T1000 (cell line): ENCODE measurements around the gene ADGRB3.
"Not testable (repeated sequence)": the region's sequence is repeated elsewhere in the genome, so short reads cannot be mapped to it uniquely, and the experiment has no call there.

Source experiments
- DNase-seq: peaks from one replicate; lab custom pipeline; 2025; ENCODE audit warnings: mixed read lengths; lab: John Stamatoyannopoulos, UW

ADGRB3 gene

DNA sequence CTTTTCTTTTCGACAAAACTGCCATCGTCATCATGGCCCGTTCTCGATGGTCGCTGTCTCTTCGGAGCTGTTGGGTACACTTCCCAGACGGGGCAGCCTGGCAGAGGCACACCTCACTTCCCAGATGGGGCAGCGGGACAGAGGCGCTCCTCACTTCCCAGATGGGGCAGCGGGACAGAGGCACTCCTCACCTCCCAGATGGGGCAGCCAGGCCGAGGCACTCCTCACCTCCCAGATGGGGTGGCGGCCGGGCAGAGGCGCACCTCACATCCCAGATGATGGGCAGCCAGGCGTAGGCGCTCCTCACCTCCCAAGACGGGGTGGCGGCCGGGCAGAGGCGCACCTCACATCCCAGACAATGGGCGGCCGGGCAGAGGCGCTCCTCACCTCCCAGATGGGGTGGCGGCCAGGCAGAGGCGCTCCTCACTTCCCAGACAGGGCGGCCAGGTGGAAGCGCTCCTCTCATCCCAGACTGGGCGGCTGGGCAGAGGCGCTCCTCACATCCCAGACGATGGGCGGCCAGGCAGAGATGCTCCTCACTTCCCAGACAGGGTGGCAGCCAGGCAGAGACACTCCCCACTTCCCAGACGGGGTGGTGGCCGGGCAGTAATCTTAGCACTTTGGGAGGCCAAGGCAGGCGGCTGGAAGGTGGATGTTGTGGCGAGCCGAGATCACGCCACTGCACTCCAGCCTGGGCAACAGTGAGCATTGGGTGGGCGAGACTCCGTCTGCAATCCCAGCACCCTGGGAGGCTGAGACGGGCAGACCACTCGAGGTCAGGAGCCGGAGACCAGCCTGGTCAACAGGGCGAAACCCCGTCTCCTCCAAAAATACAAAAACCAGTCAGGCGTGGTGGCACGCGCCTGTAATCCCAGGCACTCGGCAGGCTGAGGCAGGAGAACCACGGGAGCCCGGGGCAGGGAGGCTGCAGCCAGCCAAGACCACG is 486.7 kb downstream of the ADGRB3 start:
- not testable (repeated sequence) for DNase-seq

DNA sequence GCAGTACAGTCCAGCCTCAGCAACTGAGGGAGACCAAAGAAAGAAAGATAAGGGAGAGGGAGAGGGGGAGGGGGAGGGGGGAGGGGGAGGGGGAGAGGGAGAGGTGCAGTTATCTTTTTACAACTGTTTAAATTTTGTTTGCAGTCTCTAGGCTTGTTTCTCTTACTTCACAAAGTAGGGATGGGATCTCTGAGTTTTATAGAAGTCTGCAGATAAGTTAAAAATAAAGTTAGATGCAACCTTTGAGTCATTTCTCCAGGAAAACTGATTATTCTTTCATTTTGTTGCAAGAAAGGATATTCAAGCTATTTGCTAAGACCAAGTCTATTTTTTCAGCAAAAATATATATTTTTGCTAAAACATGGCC is 487.3 kb downstream of the ADGRB3 start:
- DNase-seq: no peak

DNA sequence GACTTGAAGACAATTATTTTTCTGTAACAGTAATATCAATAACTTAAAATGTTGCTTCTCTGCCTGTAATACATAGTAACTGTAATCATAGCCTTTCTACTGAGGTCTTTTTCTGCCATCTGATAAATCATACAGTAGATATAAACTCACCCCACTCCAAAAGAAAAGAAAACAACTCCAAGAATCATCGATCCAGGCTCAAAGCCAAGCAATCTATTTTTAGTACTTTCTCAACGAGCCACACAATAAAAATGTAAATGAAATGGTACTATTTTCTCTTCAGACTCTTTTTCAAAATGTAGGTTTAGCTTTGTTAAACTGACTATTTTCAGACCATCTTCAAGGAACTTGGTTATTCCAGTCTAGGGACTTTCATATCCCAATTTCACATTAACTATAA is 493.3 kb downstream of the ADGRB3 start:
- no peak for DNase-seq

DNA sequence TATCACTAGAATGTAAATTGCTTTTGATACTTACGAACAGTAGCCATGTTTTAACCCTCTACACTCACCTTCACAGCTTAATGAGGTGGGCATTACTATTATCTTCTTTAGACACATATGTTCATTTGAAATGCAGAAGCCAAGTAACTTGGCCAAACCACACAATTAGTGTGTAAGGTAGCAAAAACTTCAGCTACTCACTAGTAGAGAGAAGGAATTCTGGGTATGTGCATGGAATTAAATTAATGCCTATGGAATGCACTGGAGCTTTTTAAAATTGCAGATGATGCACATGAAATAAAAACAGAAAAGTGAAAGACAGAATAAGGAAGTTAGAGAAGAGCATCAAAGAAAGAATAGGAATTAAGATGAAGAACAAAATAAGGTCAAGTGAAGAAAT is 494.0 kb downstream of the ADGRB3 start:
- no peak for DNase-seq

DNA sequence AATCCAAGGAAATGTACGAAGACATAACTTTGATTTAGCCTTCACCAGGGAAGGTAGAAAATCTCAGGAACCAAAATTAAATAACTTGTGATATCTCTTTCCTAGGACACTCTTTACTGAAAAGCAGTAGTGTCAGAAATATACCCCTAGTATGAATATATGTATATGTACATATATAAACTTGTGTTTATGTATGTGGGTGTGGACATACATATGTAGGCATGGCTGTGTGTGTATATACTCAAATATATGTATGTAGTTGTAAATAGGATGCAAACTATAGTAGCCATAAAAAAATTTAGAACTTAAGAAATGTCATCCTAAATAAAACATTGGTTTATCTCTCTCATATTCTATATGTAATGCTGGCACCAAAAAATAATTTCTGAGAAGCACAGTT is 500.8 kb downstream of the ADGRB3 start:
- no peak for DNase-seq

DNA sequence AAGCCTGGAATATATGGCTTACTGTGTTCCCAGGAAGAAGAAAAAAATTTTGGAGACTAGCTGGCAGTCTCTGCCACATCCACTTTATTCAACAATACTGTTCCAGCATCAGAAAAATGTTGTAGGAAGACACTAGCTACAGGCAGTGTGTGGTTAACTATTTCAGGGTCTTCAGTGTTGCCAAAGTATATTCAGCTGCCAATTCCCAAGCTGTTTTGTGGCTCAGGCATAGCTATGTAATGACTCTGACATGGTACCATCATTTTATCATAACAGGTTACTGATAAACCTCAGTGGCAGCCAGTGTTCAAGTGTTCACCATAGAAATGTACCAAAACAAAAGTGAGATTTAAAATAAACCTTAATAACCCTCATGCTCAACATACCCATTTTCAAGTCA is 503.1 kb downstream of the ADGRB3 start:
- no peak for DNase-seq

DNA sequence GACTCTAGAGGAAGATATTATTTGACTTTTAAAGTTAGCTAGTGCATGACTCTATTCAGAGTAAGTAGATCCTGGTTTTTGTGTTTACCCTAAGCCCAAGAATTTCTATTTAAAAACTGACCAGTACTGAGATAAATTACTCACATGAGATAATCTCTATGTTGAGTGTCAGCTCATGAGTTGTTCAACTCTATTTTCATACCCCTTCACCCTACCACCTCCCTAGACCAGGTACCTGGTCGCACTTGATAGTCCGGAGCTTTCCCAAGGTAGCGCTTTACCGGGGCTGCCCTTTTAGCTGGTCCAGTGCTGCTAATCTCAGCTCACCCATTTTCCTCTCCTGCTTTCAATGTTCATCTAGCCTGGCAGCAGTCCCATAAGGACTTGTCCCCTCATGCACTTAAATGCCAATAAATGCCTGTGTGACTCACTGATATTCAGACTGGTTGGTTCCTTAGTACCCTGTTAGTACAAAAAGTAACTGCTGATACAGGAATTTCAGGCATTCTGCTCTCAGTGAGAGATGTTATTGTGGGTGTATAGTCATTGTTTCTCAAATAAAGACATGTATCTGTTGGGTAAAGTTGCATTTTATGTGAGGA is 503.9 kb downstream of the ADGRB3 start:
- DNase-seq: peak; percentile 7

DNA sequence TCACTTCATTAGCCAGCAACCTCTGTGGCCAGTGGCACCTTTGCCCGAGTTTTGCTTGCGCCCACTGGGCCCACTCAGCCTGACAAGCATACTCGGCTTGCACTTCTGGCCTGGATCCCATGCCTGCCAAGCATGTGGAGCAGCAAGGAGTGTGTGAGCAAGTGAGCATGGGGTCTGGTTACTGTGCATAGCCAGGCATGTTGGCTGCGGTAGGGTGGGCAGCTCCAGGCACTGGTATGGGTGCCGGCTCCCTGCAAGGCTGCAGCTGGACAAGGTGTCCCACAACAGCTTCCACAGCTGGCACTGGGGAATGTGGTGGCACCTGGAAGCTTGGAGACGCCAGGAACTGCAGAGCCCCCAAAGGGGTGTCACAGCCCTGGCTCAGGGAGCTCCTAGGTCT is 510.0 kb downstream of the ADGRB3 start:
- no peak for DNase-seq

DNA sequence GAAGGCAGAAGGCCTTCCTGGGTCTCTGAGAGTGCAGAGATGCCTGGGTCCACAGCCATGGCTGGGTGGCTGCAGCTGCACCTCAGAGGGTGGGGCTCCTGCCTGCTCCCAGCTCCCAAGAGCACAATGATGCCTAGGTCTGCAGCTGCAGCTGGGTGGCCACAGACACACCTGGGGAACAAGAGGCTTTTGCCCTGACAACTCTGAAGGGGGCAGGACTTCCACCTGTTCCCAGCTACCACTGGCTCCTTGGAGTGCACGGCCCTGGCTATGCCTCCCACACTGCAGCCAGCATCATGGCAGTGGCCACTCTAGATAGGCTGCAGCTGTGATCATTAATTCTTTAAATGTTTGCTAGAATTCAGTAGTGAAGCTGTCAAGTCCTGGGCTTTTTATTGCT is 511.3 kb downstream of the ADGRB3 start:
- no peak for DNase-seq

DNA sequence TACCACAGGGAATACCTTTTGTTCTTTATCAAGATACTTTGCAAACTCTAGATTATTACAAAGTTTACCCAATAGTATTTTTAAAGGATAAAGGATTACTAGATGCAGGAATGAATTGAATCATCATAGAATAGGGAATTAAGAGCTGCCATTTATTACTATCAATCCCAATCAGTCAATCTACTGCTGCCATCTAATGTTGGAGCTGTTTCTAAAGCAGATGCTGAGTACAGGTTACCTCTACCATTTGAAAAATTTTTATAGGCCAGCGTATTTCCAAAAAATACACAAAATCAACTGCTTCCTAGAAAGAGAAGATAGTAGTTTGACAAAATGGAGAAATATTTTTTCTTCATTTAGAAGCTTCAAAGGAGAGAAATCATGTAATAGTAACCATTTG is 520.4 kb downstream of the ADGRB3 start:
- no peak for DNase-seq

DNA sequence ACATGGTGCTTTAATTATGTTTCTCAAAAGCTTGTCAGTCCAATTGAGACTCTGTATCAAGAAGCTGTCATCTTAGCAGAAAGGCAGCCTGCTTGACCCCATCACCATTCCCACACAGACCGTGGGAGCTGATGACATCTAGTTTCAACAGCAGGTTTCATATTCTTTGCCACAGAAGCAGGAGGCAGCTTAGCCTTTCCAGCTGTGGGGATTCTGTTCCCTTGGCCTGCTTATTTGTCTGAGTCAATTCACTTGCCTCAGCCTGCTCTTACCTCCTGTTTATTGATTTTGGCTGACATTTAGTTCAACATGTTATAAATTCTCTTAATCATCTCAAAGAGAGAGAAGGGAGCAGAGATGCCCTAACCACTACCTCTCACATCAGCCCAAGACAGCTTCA is 527.7 kb downstream of the ADGRB3 start:
- DNase-seq: no peak

DNA sequence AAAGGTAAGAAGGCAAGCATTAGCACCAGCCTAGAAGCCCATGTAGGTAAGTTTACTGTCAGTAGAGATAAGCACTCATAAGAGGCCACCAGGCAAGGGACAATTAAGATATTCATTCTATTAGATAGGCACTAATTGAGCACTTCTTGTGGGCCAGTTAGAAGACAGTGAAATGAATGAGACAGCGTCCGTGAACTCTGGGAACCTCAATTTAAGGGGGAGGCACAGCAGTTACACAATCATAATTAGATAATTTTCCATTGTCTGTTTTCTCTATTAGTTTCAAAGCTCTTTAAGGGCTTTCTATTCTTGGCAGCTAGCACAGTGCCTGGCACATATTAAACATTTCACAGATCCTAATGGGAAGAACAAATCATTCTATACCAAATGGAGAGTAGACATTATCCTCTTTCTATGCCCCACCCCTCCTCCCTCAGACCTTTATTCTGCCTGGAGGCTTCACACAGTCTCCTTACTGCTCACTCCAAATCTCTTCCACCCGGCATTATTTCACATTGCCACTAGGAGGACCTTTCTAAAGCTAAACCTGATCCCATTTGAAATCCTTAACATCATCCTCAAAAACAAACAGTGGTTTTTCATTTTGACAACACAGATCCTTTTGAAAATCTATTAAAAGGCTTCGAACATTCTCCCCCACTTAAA is 529.6 kb downstream of the ADGRB3 start:
- no peak for DNase-seq

DNA sequence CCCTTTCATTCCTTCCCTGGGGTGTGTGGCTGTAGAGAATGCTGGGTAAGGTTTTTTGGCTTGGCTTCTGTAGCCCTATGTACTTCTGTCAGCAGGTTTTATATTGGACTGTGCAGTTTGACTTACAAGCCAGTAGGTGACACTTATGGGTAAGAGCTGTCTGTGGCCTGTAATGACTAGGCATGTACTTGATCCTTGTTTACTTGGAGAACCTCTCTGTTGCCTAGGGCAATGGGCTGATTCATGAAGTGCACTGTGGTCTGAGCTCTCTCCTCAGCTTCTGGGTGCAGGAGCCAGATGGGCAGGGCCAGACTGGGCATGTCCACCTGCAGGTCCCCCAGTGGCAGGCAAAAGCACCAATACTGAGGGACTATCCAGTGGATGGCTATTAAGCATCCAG is 544.6 kb downstream of the ADGRB3 start:
- DNase-seq: no peak

DNA sequence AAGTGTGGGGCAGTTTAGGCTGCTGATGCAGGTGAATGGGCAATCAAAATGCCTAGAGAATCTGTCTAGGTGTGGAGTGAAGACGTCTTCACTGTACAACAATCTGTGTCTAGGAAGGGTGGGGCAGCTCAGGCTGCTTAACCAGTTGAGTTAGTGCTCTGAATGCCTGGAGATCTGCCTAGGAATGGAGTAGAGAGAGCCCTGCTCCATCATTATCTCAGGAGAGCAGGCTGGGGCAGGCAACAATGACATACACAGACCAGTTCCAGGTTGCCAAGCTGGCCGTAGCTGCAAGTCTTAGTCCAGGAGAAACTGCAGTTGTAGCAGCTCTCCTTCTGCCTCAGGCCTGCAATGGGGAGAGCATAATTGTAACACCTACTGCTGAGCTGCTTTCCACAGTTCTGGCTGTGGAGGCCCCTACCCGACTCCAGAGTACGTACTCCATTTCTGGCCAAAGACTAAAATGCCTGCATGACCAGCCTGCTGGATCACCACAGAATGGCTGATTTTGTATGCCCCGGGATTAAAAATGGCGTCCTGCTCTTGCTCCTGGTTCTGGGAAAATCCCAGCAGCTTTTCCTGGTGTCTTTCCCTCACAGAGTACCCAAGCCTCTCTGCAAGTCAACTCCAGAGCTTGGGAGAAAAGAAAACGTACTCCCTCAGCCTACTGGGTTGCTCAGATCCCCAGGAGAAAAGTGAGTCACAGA is 545.4 kb downstream of the ADGRB3 start:
- DNase-seq: no peak

DNA sequence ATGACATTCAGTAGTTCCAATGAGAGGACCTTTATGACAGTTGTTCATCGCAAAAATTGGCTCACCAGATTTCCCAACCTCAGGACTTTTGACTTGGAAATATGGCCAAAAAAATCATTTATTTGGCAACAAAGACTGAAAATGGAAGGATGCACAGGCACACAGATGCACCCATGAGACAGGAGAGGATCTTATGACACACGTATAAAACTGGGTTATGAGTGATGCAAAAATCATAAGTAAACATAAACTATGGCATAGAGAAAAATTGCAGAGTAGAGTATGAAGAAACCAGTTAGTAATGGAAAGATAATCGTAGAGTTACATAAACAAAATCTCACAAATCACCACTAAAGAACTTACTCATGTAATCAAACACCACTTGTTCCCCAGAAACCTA is 546.9 kb downstream of the ADGRB3 start:
- no peak for DNase-seq

DNA sequence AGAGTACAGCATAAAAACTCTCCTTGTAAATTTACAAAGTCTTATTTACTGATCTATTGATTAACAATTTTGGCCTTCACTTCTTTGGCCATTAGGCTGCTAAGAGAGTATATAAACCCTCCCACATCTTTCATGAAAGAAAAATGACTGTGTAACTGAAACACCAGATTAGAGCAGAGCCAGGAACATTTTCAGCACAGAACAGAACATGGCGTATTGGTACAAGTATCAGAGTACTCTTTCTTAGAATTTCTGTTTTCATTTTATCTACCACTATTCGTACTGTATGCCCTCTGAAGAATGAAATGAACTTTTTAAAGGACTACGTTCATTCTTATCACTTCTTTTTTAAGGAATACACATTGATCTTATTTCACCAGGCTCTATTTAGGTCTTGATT is 550.2 kb downstream of the ADGRB3 start:
- DNase-seq: no peak

DNA sequence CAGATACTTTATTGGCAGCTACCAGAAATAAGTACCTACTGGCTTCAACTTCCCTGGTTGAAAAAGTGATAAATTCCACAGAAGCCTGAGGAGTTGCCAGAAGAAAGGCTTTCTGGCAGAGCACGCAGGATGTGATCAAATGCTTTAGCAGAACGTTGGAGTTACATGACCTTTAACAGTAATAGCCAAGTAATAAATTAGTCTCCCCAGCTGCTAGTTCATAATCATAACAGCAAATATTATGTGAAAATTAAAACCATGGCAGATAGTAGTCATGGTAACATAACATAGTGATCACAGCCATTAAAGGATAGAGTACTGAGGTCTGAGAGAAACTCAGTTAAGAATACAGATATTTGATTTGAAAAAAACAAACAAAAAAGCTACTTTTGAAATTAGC is 567.7 kb downstream of the ADGRB3 start:
- DNase-seq: no peak

DNA sequence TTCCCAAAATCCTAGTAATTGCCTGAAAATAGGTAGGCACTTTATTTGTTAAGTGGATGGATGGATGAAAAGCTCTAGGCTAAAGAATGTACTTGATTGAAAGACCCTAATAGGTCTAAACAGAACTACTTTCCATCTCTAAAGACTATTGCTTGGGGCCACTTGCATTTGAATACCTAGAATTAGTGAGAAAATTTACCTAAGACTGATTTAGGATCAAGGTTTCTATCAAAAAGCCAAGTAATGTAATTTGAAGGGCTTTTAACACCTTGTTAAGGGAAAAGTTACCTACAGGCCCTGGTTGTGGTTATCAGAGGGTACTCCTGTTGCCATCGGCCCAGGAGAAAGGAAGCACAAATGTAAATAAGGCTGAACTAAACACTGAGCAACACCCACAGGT is 581.0 kb downstream of the ADGRB3 start:
- no peak for DNase-seq

DNA sequence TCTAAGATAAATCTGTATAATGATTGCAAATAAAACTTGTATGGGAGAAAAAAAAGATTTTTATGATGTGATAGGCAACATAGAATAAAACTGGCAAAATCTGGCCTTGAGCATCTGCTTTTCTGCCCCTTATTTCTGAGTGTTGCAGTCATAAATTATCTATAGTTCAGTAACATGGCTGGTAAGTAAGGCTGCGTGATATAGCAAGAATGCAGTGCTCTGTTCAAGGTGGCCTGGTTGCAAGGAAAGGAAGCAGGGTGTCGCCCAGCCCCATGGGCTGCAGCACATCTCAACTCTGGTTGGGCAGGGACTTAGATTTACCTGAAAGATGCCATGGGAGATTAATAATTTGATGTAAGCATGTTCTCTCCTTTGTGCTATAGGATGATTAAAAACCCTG is 582.3 kb downstream of the ADGRB3 start:
- no peak for DNase-seq

DNA sequence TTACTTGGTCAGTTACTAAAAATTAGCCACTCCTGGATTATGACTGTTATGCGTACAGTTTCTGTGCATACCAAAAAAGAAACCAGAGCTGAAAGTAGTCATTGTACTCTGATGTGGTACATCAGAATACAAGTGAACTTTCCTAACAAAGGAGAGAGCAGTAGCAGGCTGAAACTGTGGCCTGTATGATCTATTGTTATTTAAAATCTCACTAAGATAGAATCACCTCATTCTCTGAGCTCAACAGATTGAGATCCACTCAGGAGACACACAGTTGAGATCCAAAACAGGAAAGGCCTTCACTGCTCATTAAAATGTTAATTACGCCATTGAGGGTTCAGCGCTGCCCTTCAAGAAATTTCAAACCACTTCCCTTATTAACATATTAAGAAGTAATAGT is 585.3 kb downstream of the ADGRB3 start:
- no peak for DNase-seq

DNA sequence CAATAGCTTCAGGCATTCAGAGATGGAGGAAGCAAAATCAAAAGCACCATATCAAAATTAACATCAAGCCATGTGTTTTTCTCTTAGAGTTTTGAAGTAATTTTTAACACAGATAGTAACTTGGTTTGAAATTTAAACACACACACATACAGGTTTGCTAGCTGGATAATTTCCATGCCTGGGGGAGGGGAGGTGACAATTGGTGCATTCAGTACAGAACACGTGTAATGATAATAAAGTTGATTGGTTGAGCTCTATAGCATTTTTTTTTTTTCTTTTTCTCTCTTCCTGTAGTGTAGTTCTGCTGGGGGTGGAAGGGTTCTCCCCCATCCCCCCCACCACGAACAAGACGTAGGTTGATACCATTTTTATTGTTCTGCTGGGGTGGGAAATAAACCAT is 596.9 kb downstream of the ADGRB3 start:
- no peak for DNase-seq

DNA sequence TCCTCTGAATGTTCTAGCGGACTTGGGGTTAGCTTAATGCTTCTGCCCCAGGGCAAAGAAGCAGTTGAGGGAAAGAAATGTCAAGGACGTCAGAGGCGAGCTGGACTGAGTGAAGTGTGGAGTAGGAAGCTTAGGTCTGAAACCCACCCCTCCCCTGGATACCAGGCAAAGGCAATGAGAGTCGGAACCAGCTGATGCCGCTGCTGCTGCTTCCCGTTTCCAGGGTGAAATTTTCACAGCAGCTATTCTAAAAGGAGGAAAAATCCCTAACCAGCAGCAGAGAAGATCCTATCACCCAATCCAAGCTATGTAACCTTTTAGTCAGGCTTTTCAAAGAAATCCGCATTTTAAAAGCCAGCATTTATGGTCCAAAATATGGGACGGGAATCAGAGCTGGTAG is 597.4 kb downstream of the ADGRB3 start:
- DNase-seq: no peak
